Stomach (tissue), 9 donors: ENCODE measurements around the gene ANKS1B. TPM values are rescaled to one million over a fixed set of nuclear protein-coding genes. Genes with fewer than 3 reads are reported as not detected.

ENCODE experiments used
- DNase-seq, 2 donors: peaks; one replicate each; pipeline versions ENCODE4 v3.0.0 to v3.0.0-alpha.2; 2013 to 2019
- H3K27ac ChIP-seq, 5 donors: fragments of 200-600 bp in 4 of 5; sonication (generic) in 4 of 5; one replicate each; pipeline ENCODE4 v1.5.1; 2013 to 2019; ENCODE audit warnings: mild to moderate bottlenecking in 1 of 5, moderate library complexity in 1 of 5
- H3K27me3 ChIP-seq, 3 donors: fragments of 200-600 bp; sonication (generic); one replicate each; pipeline ENCODE4 v1.5.1; 2017 to 2019; ENCODE audit warnings: mixed run types in 1 of 3
- H3K36me3 ChIP-seq, 4 donors: fragments of 200-600 bp; sonication (generic); 1 replicate in 3 of 4; 2 replicates in 1 of 4; pipeline ENCODE4 v1.5.1; 2016 to 2019
- H3K4me1 ChIP-seq, 4 donors: fragments of 200-600 bp; sonication (generic); one replicate each; pipeline ENCODE4 v1.5.1; 2016 to 2019
- H3K4me3 ChIP-seq, 4 donors: fragments of 200-600 bp; sonication (generic) in 3 of 4; one replicate each; pipeline ENCODE4 v1.5.1; 2016 to 2019; ENCODE audit warnings: mild to moderate bottlenecking in 1 of 4
- H3K9me3 ChIP-seq, 4 donors: fragments of 200-600 bp; sonication (generic); one replicate each; pipeline ENCODE4 v1.5.1; 2016 to 2019
- EP300 ChIP-seq: sonication (generic); formaldehyde crosslinking; IDR thresholded peaks from one replicate; pipeline ENCODE4 v1.6.1; 2017; ENCODE audit warnings: antibody characterized with exemption
- POLR2A ChIP-seq, 4 donors: fragments of 450-650 bp; IDR thresholded peaks; one replicate each; pipeline ENCODE4 v1.6.1; 2016; ENCODE audit warnings: antibody characterized with exemption in 4 of 4, control low read depth in 2 of 4, mild to moderate bottlenecking in 1 of 4, moderate library complexity in 1 of 4
- POLR2AphosphoS5 ChIP-seq, 3 donors: sonication (generic); formaldehyde crosslinking; IDR thresholded peaks; one replicate each; pipeline ENCODE4 v1.6.1; 2016; ENCODE audit warnings: antibody characterized with exemption in 3 of 3
- WGBS, 5 donors: extraction: QIAGEN DNeasy Blood & Tissue Kit in 3 of 5; methylation state at CpG; one replicate each; pipeline versions ENCODE4 v1.1.5 to v1.1.7; 2013 to 2018; 5-methylcytosine and 5-hydroxymethylcytosine counted together
- intact Hi-C: fragments of 100-400 bp; cut with DNase I; formaldehyde crosslinking; loops from one replicate; pipeline ENCODE4 v1.15.1; 2023; ENCODE audit warnings: low total_unique reads
- polyA plus RNA-seq, 3 donors: library from polyadenylated mRNA; stranded (reverse); fragments of 200-250 nt; gene quantifications; one replicate each; pipeline ENCODE4 v1.2.3, GENCODE V29; 2013
- total RNA-seq, 5 donors: library from RNA; depleted of rRNA; stranded (reverse); fragments of >200 nt; gene quantifications; one replicate each; pipeline versions ENCODE4 v1.1.0 to v1.2.3, GENCODE V29; 2014 to 2016
- TF ChIP-seq, protein P1 (sequence below), 7 experiments: fragments of 450-650 bp in 4 of 7; fragments of 200-600 bp in 3 of 7; sonication (generic) in 3 of 7; IDR thresholded peaks; one replicate each; pipeline ENCODE4 v1.5.1; 2016 to 2019; ENCODE audit warnings: antibody characterized with exemption in 7 of 7, control low read depth in 2 of 7, mild to moderate bottlenecking in 1 of 7
- donor health status: healthy with polysubstance abuse.
- donor health status: Bipolar disorder and iron deficiency.
- donor health status: healthy.

Gene ANKS1B
- total and polyA plus RNA-seq, 8 donors: 0.73 to 26.8 (median 2.2) TPM; not detected in 2

DNA sequence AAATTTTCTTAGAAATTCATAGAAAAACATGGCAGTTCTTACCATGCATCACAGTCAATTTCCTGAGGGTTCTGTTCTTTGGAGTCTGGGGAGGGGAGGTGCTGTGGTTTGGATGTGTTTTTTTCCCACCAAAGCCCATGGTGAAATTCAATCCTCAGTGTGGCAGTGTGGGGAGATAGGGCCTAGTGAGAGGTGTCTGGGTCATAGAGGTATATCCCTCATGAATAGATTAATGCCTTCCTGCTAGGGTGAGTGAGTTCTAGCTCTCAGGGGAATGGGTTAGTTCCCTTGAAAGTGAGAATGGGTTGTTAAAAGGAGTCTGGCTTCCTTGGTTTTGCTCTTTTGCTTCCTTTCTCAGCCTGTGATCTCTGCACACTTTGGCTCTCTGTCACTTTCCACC is 1061.9 kb downstream of the ANKS1B start:
- intact Hi-C loops: no loop called here
- Histone ChIP-seq H3K4me3 (no peak overlapping the region), H3K36me3 (no peaks in the 10 kb centered on the region), H3K4me1 (no peaks in the 10 kb centered on the region), H3K9me3 (no peaks in the 10 kb centered on the region), H3K27me3 (no peaks in the 10 kb centered on the region), H3K27ac (no peak overlapping the region)
- no peak for DNase-seq
- no peak for TF ChIP-seq EP300
- TF ChIP-seq, protein P1, sequence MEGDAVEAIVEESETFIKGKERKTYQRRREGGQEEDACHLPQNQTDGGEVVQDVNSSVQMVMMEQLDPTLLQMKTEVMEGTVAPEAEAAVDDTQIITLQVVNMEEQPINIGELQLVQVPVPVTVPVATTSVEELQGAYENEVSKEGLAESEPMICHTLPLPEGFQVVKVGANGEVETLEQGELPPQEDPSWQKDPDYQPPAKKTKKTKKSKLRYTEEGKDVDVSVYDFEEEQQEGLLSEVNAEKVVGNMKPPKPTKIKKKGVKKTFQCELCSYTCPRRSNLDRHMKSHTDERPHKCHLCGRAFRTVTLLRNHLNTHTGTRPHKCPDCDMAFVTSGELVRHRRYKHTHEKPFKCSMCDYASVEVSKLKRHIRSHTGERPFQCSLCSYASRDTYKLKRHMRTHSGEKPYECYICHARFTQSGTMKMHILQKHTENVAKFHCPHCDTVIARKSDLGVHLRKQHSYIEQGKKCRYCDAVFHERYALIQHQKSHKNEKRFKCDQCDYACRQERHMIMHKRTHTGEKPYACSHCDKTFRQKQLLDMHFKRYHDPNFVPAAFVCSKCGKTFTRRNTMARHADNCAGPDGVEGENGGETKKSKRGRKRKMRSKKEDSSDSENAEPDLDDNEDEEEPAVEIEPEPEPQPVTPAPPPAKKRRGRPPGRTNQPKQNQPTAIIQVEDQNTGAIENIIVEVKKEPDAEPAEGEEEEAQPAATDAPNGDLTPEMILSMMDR (IDR thresholded peaks at IDR 0.05): no peak
- no peak for TF ChIP-seq POLR2AphosphoS5 (IDR thresholded peaks at IDR 0.05)
- TF ChIP-seq POLR2A (IDR thresholded peaks at IDR 0.05): no peak

DNA sequence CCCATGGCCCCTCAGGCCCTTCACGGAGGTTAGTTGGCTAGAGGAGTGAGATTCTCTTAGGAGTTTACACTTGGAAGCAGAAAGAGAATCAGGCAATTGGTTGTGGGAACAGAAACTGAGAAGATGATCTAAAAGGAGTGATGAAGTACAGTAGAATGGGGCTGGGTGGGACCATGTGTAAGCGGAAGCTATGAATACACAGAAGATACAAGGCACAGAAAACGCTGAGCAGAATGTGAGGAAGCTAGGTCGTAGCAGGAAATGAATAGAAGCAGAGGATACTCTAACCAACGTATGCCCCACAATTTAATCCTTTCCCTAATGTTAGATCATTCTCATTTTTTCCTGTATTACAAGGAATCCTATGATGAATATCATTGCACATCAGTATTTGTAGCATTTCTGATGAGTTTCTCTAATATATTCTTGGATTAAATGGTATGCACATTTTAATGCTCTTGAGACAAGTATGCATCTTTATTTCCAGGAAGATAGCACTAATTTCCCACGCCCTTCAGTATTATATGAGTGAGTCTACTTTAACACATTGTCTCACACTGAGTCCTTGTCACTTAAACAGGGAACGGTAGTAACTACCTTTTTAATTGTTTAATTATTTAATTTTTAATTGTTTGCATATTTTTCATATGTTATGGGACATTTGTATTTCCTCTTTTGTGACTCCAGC is 1066.4 kb downstream of the ANKS1B start:
- intact Hi-C loops: no loop called here
- no peaks in the 10 kb centered on the region for H3K36me3 ChIP-seq
- TF ChIP-seq, protein P1 (IDR thresholded peaks at IDR 0.05): no peak
- TF ChIP-seq POLR2AphosphoS5 (IDR thresholded peaks at IDR 0.05): no peak
- no peak for TF ChIP-seq POLR2A (IDR thresholded peaks at IDR 0.05)
- no peak for TF ChIP-seq EP300
- H3K4me3 ChIP-seq: no peak overlapping the region
- no peaks in the 10 kb centered on the region for H3K27me3 ChIP-seq
- no peak for DNase-seq
- H3K9me3 ChIP-seq: no peaks in the 10 kb centered on the region
- H3K27ac ChIP-seq: no peak overlapping the region
- WGBS, 5 donors: 71 to 81% (median 77%) methylated on average over 7 of the region's 7 CpGs
- no peaks in the 10 kb centered on the region for H3K4me1 ChIP-seq

DNA sequence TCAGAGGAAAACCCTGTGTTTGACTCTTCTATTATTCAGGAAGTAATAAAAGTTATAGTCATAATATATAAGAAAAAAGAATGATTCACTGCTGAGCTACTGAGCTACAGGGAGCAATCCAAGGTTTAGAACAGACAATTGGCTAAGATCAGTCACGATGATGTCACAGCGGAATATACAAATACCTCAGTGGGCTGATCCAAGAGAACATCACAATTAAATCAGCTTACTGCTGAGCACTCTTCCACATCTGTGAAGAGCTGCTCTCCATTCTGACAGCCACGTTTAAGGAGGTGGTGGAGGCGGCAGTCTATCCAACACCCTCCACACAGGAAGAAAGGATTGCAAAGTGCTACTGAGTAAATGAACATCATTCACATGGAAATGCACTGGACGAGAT is 1068.6 kb downstream of the ANKS1B start:
- 66 to 70% (median 67%) methylated on average over 5 of the region's 5 CpGs for WGBS, 5 donors
- Histone ChIP-seq H3K27ac (no peak overlapping the region), H3K36me3 (no peaks in the 10 kb centered on the region), H3K4me1 (no peaks in the 10 kb centered on the region), H3K27me3 (no peaks in the 10 kb centered on the region), H3K4me3 (no peak overlapping the region), H3K9me3 (no peaks in the 10 kb centered on the region)
- DNase-seq: no peak
- intact Hi-C loops: no loop called here
- no peak for TF ChIP-seq POLR2AphosphoS5 (IDR thresholded peaks at IDR 0.05)
- TF ChIP-seq, protein P1 (IDR thresholded peaks at IDR 0.05): no peak
- no peak for TF ChIP-seq EP300
- TF ChIP-seq POLR2A (IDR thresholded peaks at IDR 0.05): no peak

DNA sequence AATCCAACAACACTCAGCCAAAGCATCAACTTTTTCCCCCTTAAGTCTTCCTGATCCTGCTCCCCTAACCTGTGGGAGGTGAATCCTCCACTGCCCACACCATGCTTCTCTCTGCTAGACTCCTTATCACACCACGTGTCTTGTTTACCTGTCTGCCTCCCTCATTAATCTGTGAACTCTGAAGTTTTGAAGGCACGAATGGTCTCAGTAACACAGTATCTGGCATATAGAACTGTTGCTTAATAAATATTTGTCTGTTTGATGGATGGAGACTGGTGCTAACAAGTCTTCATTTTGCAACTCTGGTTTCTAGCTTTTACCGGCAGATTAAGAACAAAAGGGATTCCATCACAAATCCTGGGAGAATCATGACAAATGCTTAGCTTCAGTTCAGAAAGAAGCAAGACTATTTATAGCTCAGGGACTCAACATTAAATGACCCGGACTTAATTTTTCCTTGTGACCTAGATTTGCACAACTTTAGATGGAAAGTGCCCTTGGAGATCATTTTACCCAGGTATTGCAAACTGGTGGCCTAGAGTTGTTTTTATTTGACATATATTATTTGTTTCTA is 1072.2 kb downstream of the ANKS1B start:
- Histone ChIP-seq H3K4me1 (no peaks in the 10 kb centered on the region), H3K36me3 (no peaks in the 10 kb centered on the region), H3K4me3 (no peak overlapping the region), H3K27me3 (no peaks in the 10 kb centered on the region), H3K27ac (no peak overlapping the region), H3K9me3 (no peaks in the 10 kb centered on the region)
- TF ChIP-seq, protein P1 (IDR thresholded peaks at IDR 0.05): no peak
- TF ChIP-seq POLR2A (IDR thresholded peaks at IDR 0.05) (no peak), POLR2AphosphoS5 (IDR thresholded peaks at IDR 0.05) (no peak), EP300 (no peak)
- WGBS, 5 donors: 22 to 35% (median 28%) methylated on average over 4 of the region's 4 CpGs
- no peak for DNase-seq
- intact Hi-C loops: no loop called here
